ENCODE results near the gene PIP5K1B.

- no peak for TF ChIP-seq MAX (IDR thresholded peaks at IDR 0.05)
- no peak for TF ChIP-seq CTCF (IDR thresholded peaks at IDR 0.05 in 2 of 3, conservative IDR thresholded peaks at IDR 0.05 in 1 of 3; ENCODE audit: borderline replicate concordance in 1 of 3, insufficient read depth in 1 of 3, low read depth in 2 of 3, low read length in 2 of 3)
Observed at GRCh38 chr9:69034071-69034470, 329.0 kb downstream of the PIP5K1B start.

All from HCT116 (cell line).